ENCODE measurements around the gene SRRM3.
"Not testable (repeated sequence)": the region's sequence is repeated elsewhere in the genome, so short reads cannot be mapped to it uniquely, and the experiment has no call there.

SRRM3 gene

GRCh38 chr7:76206633-76207032 is 4.9 kb downstream of the SRRM3 start:
- H3K27ac Mint-ChIP-seq: no peak overlapping the region

GRCh38 chr7:76209310-76209709 is 7.6 kb downstream of the SRRM3 start:
- Mint-ChIP-seq H3K4me3 (no peak overlapping the region), H3K27me3 (ENCODE audit: low read depth, poor library complexity) (peaks cover 53% of the 10 kb centered on the region), H3K27ac (no peak overlapping the region), H3K36me3 (ENCODE audit: low read depth) (no peaks in the 10 kb centered on the region), H3K4me1 (no peaks in the 10 kb centered on the region), H3K9me3 (no peaks in the 10 kb centered on the region)
- DNase-seq: no peak
- TF ChIP-seq CTCF (IDR thresholded peaks at IDR 0.05): no peak

More at GRCh38 chr7:76206633-76207032, 4.9 kb downstream of the SRRM3 start:
- Mint-ChIP-seq H3K4me3 (no peak overlapping the region), H3K36me3 (ENCODE audit: low read depth) (no peaks in the 10 kb centered on the region), H3K4me1 (no peaks in the 10 kb centered on the region), H3K9me3 (no peaks in the 10 kb centered on the region), H3K27me3 (ENCODE audit: low read depth, poor library complexity) (peaks cover 71% of the 10 kb centered on the region)
- TF ChIP-seq CTCF (IDR thresholded peaks at IDR 0.05): no peak
- no peak for DNase-seq

GRCh38 chr7:76211216-76211615 is 9.5 kb downstream of the SRRM3 start:
- peaks cover 40% of the 10 kb centered on the region for H3K27me3 Mint-ChIP-seq (ENCODE audit: low read depth, poor library complexity)
- H3K9me3 Mint-ChIP-seq: no peaks in the 10 kb centered on the region
- no peaks in the 10 kb centered on the region for H3K36me3 Mint-ChIP-seq (ENCODE audit: low read depth)
- no peak overlapping the region for H3K27ac Mint-ChIP-seq
- no peak for DNase-seq
- H3K4me1 Mint-ChIP-seq: peaks cover 1% of the 10 kb centered on the region
- TF ChIP-seq CTCF (IDR thresholded peaks at IDR 0.05): no peak
- H3K4me3 Mint-ChIP-seq: no peak overlapping the region

- H3K36me3 Mint-ChIP-seq (ENCODE audit: low read depth); H3K27ac Mint-ChIP-seq; DNase-seq; H3K4me3 Mint-ChIP-seq; H3K9me3 Mint-ChIP-seq: not testable (repeated sequence)
- H3K4me1 Mint-ChIP-seq: peaks cover 23% of the 10 kb centered on the region
- peaks cover 34% of the 10 kb centered on the region for H3K27me3 Mint-ChIP-seq (ENCODE audit: low read depth, poor library complexity)
Measured at GRCh38 chr7:76215349-76215748, 13.7 kb downstream of the SRRM3 start.

GRCh38 chr7:76216381-76217082 is 14.8 kb downstream of the SRRM3 start:
- Mint-ChIP-seq H3K27me3 (ENCODE audit: low read depth, poor library complexity) (peaks cover 29% of the 10 kb centered on the region), H3K4me3 (no peak overlapping the region), H3K27ac (no peak overlapping the region), H3K4me1 (peaks cover 26% of the 10 kb centered on the region), H3K36me3 (ENCODE audit: low read depth) (no peaks in the 10 kb centered on the region), H3K9me3 (no peaks in the 10 kb centered on the region)
- no peak for DNase-seq
- TF ChIP-seq CTCF (IDR thresholded peaks at IDR 0.05): no peak

- DNase-seq: no peak
- Mint-ChIP-seq H3K9me3 (no peaks in the 10 kb centered on the region), H3K36me3 (ENCODE audit: low read depth) (no peaks in the 10 kb centered on the region), H3K4me1 (peaks cover 28% of the 10 kb centered on the region), H3K4me3 (no peak overlapping the region), H3K27me3 (ENCODE audit: low read depth, poor library complexity) (peaks cover 42% of the 10 kb centered on the region), H3K27ac (no peak overlapping the region)
- no peak for TF ChIP-seq CTCF (IDR thresholded peaks at IDR 0.05)
Measured at GRCh38 chr7:76217942-76218566, 16.4 kb downstream of the SRRM3 start.

All from nephron progenitor cell (in vitro differentiated cells).